GM21390 (cell line): Measurements from ENCODE around the gene TSPAN6.

Experiments
- ATAC-seq: cut with Tn5 transposase; IDR thresholded peaks from one replicate; pipeline ENCODE4 v1.9.1; 2021; ENCODE audit not compliant: unreplicated experiment

TSPAN6 gene

DNA sequence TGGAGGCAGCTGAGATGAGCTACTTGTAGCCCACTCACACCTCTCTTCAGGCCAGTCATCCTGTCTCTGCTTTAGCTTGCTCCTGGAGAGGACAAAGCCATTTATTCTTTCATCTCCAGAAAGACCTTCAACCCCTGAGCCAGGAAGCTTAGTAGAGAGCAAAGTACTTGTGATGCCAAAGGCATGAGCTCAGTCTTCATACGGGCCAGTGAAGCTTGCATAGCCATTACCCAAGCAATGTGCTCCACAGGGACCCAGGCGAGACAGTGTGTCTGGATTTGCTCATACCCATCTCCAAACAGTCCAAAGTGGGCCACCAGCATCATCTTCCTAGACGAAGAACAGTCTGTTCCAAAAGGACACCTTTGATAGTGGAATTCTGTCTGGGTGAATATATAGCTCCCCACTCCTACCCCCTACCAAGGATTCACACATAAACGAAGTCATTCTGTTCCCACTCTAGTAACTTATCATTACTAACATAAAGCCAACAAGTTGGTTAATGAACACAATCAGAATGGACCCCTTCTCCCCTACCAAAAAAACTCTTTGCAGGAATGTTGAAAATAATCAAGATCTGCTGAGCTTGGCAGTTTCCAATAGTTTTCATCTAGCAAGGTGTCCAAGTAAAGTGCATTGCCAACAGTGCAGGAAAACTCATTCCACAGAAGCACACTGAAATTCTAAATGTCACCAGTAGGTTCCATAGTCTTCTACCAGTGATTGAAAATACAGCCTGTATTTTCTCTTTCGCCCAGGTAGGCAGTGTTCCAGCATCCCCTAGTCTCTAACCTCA lies 45.2 kb downstream of the TSPAN6 start:
- ATAC-seq, result no peak

DNA sequence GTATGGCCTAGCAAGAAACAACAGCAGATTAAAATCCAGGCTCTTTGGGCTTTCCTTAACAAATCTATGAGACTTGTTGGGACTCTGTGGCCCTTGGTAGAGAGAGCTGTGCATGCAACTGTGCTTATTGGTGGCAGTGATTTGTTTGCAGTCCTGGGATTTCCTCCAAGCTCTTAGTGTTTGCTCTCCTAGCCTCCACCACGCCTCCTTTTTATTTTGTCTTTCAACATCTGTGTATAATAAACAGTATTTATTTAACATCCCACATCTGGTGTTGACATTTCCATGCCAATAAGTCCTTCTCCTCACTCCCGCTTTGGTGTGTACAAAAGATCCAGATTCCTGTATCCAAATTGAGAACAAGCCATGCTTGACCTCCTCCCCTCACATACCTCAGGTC lies 48.7 kb downstream of the TSPAN6 start:
- no peak for ATAC-seq

DNA sequence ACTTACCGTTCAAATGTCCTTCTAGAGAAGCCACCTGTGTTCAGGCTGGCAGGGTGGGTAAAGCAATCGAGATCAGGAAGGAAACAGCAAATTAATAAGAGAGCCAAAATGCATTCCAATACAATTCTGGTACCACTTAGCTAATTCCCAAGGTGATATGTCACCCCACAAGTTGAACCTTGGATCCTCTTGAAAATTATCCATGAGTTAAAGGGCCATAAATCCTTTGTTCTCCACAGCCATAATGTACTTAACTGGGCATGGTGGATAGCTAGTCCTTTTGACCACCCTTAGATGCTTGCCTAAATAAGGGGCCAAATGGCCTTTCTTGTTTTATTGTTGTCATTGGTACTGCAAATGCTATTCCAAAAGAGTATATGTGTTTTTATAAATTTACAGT lies 49.9 kb downstream of the TSPAN6 start:
- no peak for ATAC-seq

DNA sequence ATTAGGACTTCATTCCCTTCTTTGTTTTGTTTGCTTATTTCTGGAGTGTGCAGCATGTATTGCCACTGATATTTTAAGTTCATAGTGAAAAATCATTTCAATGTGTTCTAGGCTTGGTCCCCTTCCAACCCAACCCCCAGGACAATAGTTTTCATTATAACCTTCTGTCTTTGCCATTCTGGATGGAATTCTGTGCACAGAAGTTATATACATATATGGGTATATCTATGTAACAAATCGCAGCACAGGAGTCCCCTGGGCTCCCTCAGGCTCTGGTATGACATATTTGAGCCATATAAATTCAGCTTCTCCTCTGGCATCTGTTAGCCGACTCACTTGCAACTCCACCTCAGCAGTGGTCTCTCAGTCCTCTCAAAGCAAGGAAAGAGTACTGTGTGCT lies 52.0 kb downstream of the TSPAN6 start, which contains the start of gene TNMD:
TNMD (plus strand) TSS at position 326 of the 400 bp plus-strand sequence. CDS start 83 bp downstream, outside the sequence.
- ATAC-seq, result no peak
